Esophagus squamous epithelium (tissue), 5 donors: ENCODE results near the gene MATCAP1. TPM values are rescaled to one million over a fixed set of nuclear protein-coding genes. Genes with fewer than 3 reads are reported as not detected.

ENCODE experiments used
- DNase-seq: peaks from one replicate; lab custom pipeline; 2025; lab: John Stamatoyannopoulos, UW
- H3K27ac ChIP-seq, 4 donors: fragments of 200-600 bp; sonication (generic); one replicate each; pipeline ENCODE4 v1.5.1; 2016 to 2019; ENCODE audit warnings: mild to moderate bottlenecking in 1 of 4
- H3K27me3 ChIP-seq, 4 donors: fragments of 200-600 bp; sonication (generic); 1 replicate in 3 of 4; 2 replicates in 1 of 4; pipeline versions ENCODE4 v1.5.1 to v1.6.0; 2017 to 2021; ENCODE audit warnings: antibody characterized with exemption in 1 of 4
- H3K36me3 ChIP-seq, 3 donors: fragments of 200-600 bp; sonication (generic); one replicate each; pipeline ENCODE4 v1.5.1; 2016 to 2019
- H3K4me1 ChIP-seq, 3 donors: fragments of 200-600 bp; sonication (generic); one replicate each; pipeline ENCODE4 v1.5.1; 2017 to 2019
- H3K4me3 ChIP-seq, 4 donors: fragments of 200-600 bp; sonication (generic); 1 replicate in 3 of 4; 2 replicates in 1 of 4; pipeline ENCODE4 v1.5.1; 2016 to 2019; ENCODE audit warnings: mild to moderate bottlenecking in 2 of 4, moderate library complexity in 1 of 4
- H3K9me3 ChIP-seq, 3 donors: fragments of 200-600 bp; sonication (generic); one replicate each; pipeline ENCODE4 v1.5.1; 2016 to 2019
- POLR2A ChIP-seq, 4 donors: fragments of 450-650 bp; IDR thresholded peaks; one replicate each; pipeline ENCODE4 v1.6.1; 2017; ENCODE audit warnings: antibody characterized with exemption in 4 of 4, mild to moderate bottlenecking in 4 of 4, moderate library complexity in 3 of 4
- WGBS, 2 donors: methylation state at CpG; one replicate each; pipeline ENCODE4 v1.1.5; 2018; 5-methylcytosine and 5-hydroxymethylcytosine counted together
- intact Hi-C: fragments of 100-400 bp; cut with DNase I; formaldehyde crosslinking; loops from one replicate; pipeline ENCODE4 v1.15.0; 2022
- total RNA-seq, 4 donors: library from RNA; depleted of rRNA; stranded (reverse); fragments of >200 nt; gene quantifications; one replicate each; pipeline ENCODE4 v1.1.0, GENCODE V29; 2016
- TF ChIP-seq, protein P1 (sequence below), 6 experiments: fragments of 450-650 bp in 4 of 6; fragments of 200-600 bp in 2 of 6; sonication (generic) in 2 of 6; IDR thresholded peaks; one replicate each; pipeline ENCODE4 v1.5.1; 2016 to 2019; ENCODE audit warnings: antibody characterized with exemption in 6 of 6, mild to moderate bottlenecking in 4 of 6, moderate library complexity in 4 of 6
- donor health status: DM: yes; HTN: yes; CAD: no.

Gene MATCAP1
- total RNA-seq, 4 donors from 2014 or later, result 8.8 to 18.8 (median 13.4) TPM

DNA sequence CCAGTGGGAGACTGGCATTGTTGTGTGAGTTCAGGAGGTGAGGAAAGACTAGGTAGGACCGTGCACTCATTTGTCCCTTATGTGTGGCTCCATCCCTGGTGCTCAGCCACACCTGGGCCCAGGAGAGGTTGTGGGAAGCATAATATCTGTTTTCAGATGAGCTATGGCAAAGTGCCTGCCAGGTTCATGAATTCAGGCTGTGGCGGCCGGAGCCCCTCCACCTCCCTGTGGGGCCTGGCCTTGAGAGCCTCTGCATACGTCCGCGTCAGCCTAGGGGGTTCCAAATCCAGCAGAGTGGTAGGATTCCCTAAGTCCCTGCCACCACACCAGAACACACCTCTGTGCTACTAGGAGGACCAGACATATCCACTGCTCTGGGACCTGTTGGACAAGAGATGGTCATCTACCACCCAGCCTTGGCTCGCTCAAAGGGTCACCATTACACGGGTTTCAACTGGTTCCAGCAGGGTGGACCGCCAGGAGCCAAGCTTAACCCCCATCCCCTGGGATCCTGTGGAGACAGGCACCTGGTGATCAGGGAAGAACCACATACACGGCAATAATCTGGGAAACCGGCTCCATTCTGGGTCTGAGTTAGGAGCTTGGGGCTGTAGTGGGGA lies 35.0 kb downstream of the MATCAP1 start:
- Histone ChIP-seq H3K4me3 (no peak overlapping the region), H3K9me3 (no peaks in the 10 kb centered on the region), H3K4me1 (peaks cover 8 to 57% (median 24%) of the 10 kb centered on the region in 3 donors), H3K27me3 (no peaks in the 10 kb centered on the region), H3K27ac (peak overlapping the region in 1 of 4 donors; percentile 6), H3K36me3 (peaks cover 18 to 61% (median 26%) of the 10 kb centered on the region in 3 donors)
- intact Hi-C loops, result no loop called here
- TF ChIP-seq, protein P1, sequence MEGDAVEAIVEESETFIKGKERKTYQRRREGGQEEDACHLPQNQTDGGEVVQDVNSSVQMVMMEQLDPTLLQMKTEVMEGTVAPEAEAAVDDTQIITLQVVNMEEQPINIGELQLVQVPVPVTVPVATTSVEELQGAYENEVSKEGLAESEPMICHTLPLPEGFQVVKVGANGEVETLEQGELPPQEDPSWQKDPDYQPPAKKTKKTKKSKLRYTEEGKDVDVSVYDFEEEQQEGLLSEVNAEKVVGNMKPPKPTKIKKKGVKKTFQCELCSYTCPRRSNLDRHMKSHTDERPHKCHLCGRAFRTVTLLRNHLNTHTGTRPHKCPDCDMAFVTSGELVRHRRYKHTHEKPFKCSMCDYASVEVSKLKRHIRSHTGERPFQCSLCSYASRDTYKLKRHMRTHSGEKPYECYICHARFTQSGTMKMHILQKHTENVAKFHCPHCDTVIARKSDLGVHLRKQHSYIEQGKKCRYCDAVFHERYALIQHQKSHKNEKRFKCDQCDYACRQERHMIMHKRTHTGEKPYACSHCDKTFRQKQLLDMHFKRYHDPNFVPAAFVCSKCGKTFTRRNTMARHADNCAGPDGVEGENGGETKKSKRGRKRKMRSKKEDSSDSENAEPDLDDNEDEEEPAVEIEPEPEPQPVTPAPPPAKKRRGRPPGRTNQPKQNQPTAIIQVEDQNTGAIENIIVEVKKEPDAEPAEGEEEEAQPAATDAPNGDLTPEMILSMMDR (IDR thresholded peaks at IDR 0.05), result no peak
- TF ChIP-seq POLR2A (IDR thresholded peaks at IDR 0.05), result no peak
- no peak for DNase-seq
- WGBS, 2 donors, result 75 to 100% methylated on average over 1 to 5 of the region's 11 CpGs

DNA sequence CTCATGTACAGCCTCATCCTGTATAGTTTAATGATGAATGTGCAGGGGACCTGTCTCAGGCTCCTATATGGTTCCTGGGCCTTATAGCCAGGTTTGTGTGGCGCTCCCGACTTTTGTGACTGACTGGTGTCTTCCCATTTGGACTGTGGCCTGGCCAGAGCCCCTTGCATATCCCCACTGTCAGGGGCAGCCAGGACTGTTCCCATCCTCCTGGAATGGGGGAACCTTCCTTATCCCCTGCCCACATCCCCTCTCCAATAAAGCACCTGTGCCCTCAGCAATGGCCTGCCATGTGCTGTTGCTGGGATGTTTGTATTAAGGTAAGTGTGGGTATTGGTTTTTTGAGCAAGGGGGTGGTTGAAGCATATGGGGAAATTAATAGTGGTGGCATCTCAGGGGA lies 35.5 kb downstream of the MATCAP1 start:
- Histone ChIP-seq H3K9me3 (no peaks in the 10 kb centered on the region), H3K27me3 (no peaks in the 10 kb centered on the region), H3K4me3 (no peak overlapping the region), H3K27ac (peak overlapping the region in 1 of 4 donors; percentile 6), H3K4me1 (peaks cover 8 to 57% (median 24%) of the 10 kb centered on the region in 3 donors), H3K36me3 (peaks cover 23 to 66% (median 30%) of the 10 kb centered on the region in 3 donors)
- TF ChIP-seq, protein P1 (IDR thresholded peaks at IDR 0.05), result no peak
- no peak for TF ChIP-seq POLR2A (IDR thresholded peaks at IDR 0.05)
- intact Hi-C loops, result no loop called here
- WGBS, 2 donors, result 70 to 80% methylated on average over 2 of the region's 2 CpGs
- DNase-seq, result no peak

DNA sequence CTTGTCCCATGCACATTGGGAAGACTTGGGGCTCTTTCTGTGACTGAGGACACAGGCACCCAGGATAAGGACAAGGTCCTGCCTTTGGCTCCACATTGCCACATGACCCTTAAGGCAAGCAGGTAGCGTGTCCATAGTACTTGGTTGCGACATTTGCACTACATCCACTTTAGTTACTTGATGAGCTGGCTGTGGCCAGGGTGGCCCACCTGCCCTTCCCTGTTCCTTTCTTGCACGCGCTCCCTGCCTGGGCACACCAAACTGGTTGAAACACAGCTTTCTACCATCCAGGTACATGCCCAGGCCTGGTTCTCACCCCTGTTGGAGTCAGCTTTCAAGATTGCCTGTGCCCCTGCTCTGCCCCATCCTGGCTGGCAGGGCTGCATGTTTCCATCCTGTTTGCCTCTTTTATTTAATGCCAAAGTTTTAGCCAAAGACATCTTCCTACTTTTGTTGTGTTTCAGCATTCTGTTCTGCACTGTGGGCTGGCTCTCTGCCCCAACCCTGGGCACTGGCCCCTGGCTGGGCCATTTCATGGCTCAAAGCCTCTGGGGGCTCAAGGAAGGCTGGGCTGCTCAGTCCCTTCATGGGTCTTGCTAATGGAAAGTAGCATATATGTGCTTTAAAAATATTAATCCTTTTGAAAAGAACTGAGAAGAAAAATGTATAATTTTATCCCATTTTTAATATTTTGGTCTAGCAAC lies 36.2 kb downstream of the MATCAP1 start:
- Histone ChIP-seq H3K27ac (peak overlapping the region in 1 of 4 donors; percentile 0), H3K36me3 (peaks cover 29 to 72% (median 36%) of the 10 kb centered on the region in 3 donors), H3K27me3 (no peaks in the 10 kb centered on the region), H3K4me3 (no peak overlapping the region), H3K9me3 (no peaks in the 10 kb centered on the region), H3K4me1 (peaks cover 8 to 57% (median 24%) of the 10 kb centered on the region in 3 donors)
- TF ChIP-seq, protein P1 (IDR thresholded peaks at IDR 0.05), result no peak
- no peak for TF ChIP-seq POLR2A (IDR thresholded peaks at IDR 0.05)
- DNase-seq, result no peak
- 37 to 65% methylated on average over 3 to 4 of the region's 4 CpGs for WGBS, 2 donors
- intact Hi-C loops, result no loop called here

DNA sequence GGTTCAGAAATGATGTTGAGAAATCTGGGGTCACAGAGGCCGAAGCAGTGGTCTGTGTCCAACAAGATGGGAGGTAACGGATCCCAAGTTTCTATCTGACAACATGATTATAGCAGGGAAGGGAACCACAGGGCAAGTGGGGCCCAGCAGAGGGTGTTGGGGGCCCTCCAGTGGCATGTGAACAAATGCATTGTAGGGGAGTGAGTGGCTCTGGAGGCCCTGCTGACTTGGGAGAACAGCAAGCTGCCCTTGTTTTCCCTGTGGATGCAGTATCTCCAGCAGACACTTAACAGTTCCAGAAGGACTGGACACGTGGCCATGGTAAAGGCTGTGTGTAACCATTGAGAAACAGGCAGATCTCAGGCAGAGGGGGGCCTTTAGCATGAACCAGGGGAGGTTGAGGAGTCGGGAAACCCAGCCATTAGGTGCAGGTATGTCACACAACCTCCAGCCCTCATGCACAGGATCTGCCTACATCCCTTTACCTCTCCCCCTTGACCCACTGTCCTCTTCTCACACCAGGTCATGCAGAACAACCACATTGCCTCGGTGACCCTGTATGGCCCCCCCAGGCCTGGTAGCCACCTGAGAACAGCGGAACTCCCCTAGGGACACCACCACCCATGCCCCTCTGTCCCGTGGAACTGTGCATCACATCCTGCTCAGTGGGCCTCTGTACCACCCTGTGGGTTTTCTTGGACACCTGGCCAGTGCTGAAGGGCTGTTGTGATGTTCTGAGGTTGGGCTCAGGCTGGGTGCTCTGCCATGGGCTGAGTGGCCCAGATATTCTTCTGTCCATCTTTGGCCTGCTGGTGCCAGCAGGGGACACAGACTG lies 37.0 kb downstream of the MATCAP1 start:
- DNase-seq, result no peak
- Histone ChIP-seq H3K9me3 (no peaks in the 10 kb centered on the region), H3K4me3 (no peak overlapping the region), H3K4me1 (peaks cover 8 to 54% (median 24%) of the 10 kb centered on the region in 3 donors), H3K36me3 (peaks cover 29 to 81% (median 45%) of the 10 kb centered on the region in 3 donors), H3K27me3 (no peaks in the 10 kb centered on the region), H3K27ac (peak overlapping the region in 1 of 4 donors; percentile 0)
- intact Hi-C loops, result no loop called here
- TF ChIP-seq, protein P1 (IDR thresholded peaks at IDR 0.05), result no peak
- TF ChIP-seq POLR2A (IDR thresholded peaks at IDR 0.05), result no peak
- WGBS, 2 donors, result 79 to 86% methylated on average over 6 to 7 of the region's 7 CpGs
